GM21367 (cell line): ENCODE measurements around the gene IL17RB.

Source experiments
- ATAC-seq: cut with Tn5 transposase; IDR thresholded peaks from one replicate; pipeline ENCODE4 v1.9.1; 2021; ENCODE audit not compliant: unreplicated experiment

IL17RB gene

GRCh38 chr3:53811143-53811927 is 35.0 kb upstream of the IL17RB start:
- ATAC-seq = no peak

- no peak for ATAC-seq
Observed at GRCh38 chr3:53812434-53812833, 33.9 kb upstream of the IL17RB start.

GRCh38 chr3:53813229-53813628 is 33.1 kb upstream of the IL17RB start:
- no peak for ATAC-seq

GRCh38 chr3:53813876-53814275 is 32.5 kb upstream of the IL17RB start:
- ATAC-seq = no peak

- no peak for ATAC-seq
Observed at GRCh38 chr3:53815067-53815466, 31.3 kb upstream of the IL17RB start.

GRCh38 chr3:53815651-53816050 is 30.7 kb upstream of the IL17RB start:
- ATAC-seq = no peak

- no peak for ATAC-seq
Observed at GRCh38 chr3:53816425-53816824, 29.9 kb upstream of the IL17RB start.

GRCh38 chr3:53817211-53817610 is 29.2 kb upstream of the IL17RB start:
- ATAC-seq = no peak

- no peak for ATAC-seq
Observed at GRCh38 chr3:53817809-53818208, 28.6 kb upstream of the IL17RB start.

GRCh38 chr3:53818221-53819162 is 27.9 kb upstream of the IL17RB start:
- no peak for ATAC-seq

GRCh38 chr3:53819163-53819868 is 27.1 kb upstream of the IL17RB start:
- no peak for ATAC-seq

GRCh38 chr3:53820084-53820483 is 26.3 kb upstream of the IL17RB start:
- no peak for ATAC-seq

- ATAC-seq = no peak
Observed at GRCh38 chr3:53820756-53821580, 25.4 kb upstream of the IL17RB start.

GRCh38 chr3:53821631-53822121 is 24.7 kb upstream of the IL17RB start:
- no peak for ATAC-seq

- ATAC-seq = no peak
Observed at GRCh38 chr3:53822331-53822741, 24.0 kb upstream of the IL17RB start.

- no peak for ATAC-seq
Observed at GRCh38 chr3:53823026-53823955, 23.1 kb upstream of the IL17RB start.

GRCh38 chr3:53823956-53824657 is 22.3 kb upstream of the IL17RB start:
- ATAC-seq = no peak

GRCh38 chr3:53824795-53825194 is 21.6 kb upstream of the IL17RB start:
- no peak for ATAC-seq

- no peak for ATAC-seq
Observed at GRCh38 chr3:53826048-53826447, 20.3 kb upstream of the IL17RB start.
